Endothelial cell of umbilical vein (primary cell): Measurements from ENCODE around the gene P2RY6. TPM values are rescaled to one million over a fixed set of nuclear protein-coding genes. Genes with fewer than 3 reads are reported as not detected.

Experiments
- BruUV-seq: library from RNA; stranded (reverse); fragments of 400-500 nt; replicated peaks from 2 replicates; lab custom pipeline; 2021; lab: Mats Ljungman, UMichigan
- CTCF ChIA-PET: fragments of 300-600, 350-600 bp; sonication (Branson Sonifier 250); formaldehyde crosslinking; loops from one replicate; lab custom pipeline; 2021; ENCODE audit warnings: antibody characterized with exemption, inconsistent platforms; lab: Charles Lee
- POLR2A ChIA-PET: fragments of 300-600, 350-600 bp; sonication (Branson Sonifier 250); formaldehyde crosslinking; loops from one replicate; lab custom pipeline; 2021; ENCODE audit warnings: antibody characterized with exemption, inconsistent platforms; lab: Charles Lee
- DNase-seq: peaks from one replicate; pipeline ENCODE4 v3.0.0-alpha.2; 2011; ENCODE audit warnings: low read depth, low spot score
- FAIRE-seq: peaks from 2 replicates; lab custom pipeline; 2011; peaks lifted over from hg19 to GRCh38; lab: Jason Lieb, UNC
- H2AFZ ChIP-seq: 2 replicates; pipeline ENCODE4 v1.6.0; 2012; ENCODE audit warnings: low read depth, low read length, control low read depth, inconsistent platforms
- H3K27ac ChIP-seq: 2 replicates; pipeline ENCODE4 v1.5.1; 2011; ENCODE audit warnings: low read depth, mild to moderate bottlenecking, control low read depth, low read length, moderate library complexity; ENCODE audit not compliant: insufficient read depth
- H3K27me3 ChIP-seq, 2 experiments: 2 replicates each; pipeline versions ENCODE4 v1.6.0 to v1.6.1; 2011; ENCODE audit warnings: low read length in 2 of 2, mixed read lengths in 1 of 2; ENCODE audit not compliant: control insufficient read depth in 2 of 2, insufficient read depth in 2 of 2
- H3K36me3 ChIP-seq, 2 experiments: 2 replicates in 1 of 2; 3 replicates in 1 of 2; pipeline ENCODE4 v1.5.1; 2011; ENCODE audit warnings: low read length in 2 of 2, mild to moderate bottlenecking in 1 of 2, moderate library complexity in 1 of 2; ENCODE audit not compliant: control insufficient read depth in 2 of 2, insufficient read depth in 2 of 2; ENCODE audit errors: extremely low read depth in 1 of 2
- H3K4me1 ChIP-seq: 3 replicates; pipeline ENCODE4 v1.5.1; 2011; ENCODE audit warnings: mild to moderate bottlenecking, low read length; ENCODE audit not compliant: control insufficient read depth, insufficient read depth; ENCODE audit errors: extremely low read depth
- H3K4me2 ChIP-seq: 2 replicates; pipeline ENCODE4 v1.6.1; 2011; ENCODE audit warnings: low read length, control low read depth, mixed read lengths; ENCODE audit not compliant: insufficient read depth
- H3K4me3 ChIP-seq, 3 experiments: fragments of 200-600 bp in 1 of 3; sonication (generic), shearing (Covaris generic) in 1 of 3; replicated peaks in 1 of 3; 2 replicates each; pipeline ENCODE4 v1.5.1; 2011 to 2016; ENCODE audit warnings: control low read depth in 3 of 3, low read length in 3 of 3, mild to moderate bottlenecking in 2 of 3, inconsistent platforms in 1 of 3, low read depth in 1 of 3, moderate library complexity in 1 of 3; ENCODE audit not compliant: insufficient read depth in 1 of 3
- H3K79me2 ChIP-seq: 2 replicates; pipeline ENCODE4 v1.6.0; 2012; ENCODE audit warnings: low read length, inconsistent platforms; ENCODE audit not compliant: control insufficient read depth, insufficient read depth
- H3K9ac ChIP-seq: replicated peaks from 2 replicates; pipeline ENCODE3; 2011; ENCODE audit warnings: low read length, control low read depth; ENCODE audit not compliant: insufficient read depth; ENCODE audit errors: extremely low read depth
- H3K9me1 ChIP-seq: replicated peaks from 3 replicates; pipeline ENCODE4 v1.6.0; 2011; ENCODE audit warnings: mild to moderate bottlenecking, low read length; ENCODE audit not compliant: control insufficient read depth, insufficient read depth; ENCODE audit errors: extremely low read depth
- H3K9me3 ChIP-seq: replicated peaks from 2 replicates; pipeline ENCODE4 v1.5.1; 2012; ENCODE audit warnings: low read length, inconsistent platforms; ENCODE audit not compliant: control insufficient read depth, insufficient read depth
- H4K20me1 ChIP-seq: replicated peaks from 2 replicates; pipeline ENCODE3; 2011; ENCODE audit warnings: mild to moderate bottlenecking, low read length; ENCODE audit not compliant: control insufficient read depth, insufficient read depth; ENCODE audit errors: extremely low read depth
- EZH2 ChIP-seq: IDR thresholded peaks from 2 replicates; pipeline ENCODE4 v1.6.1; 2012; ENCODE audit warnings: borderline replicate concordance, low read depth, mild to moderate bottlenecking, moderate library complexity, low read length, inconsistent platforms; ENCODE audit not compliant: severe bottlenecking
- FOS ChIP-seq: IDR thresholded peaks from 2 replicates; pipeline ENCODE4 v1.6.1; 2011; ENCODE audit warnings: mild to moderate bottlenecking, low read length, moderate library complexity, borderline replicate concordance; ENCODE audit not compliant: insufficient read depth
- GATA2 ChIP-seq: IDR thresholded peaks from 2 replicates; pipeline ENCODE4 v1.7.0; 2011; ENCODE audit warnings: low read depth, mild to moderate bottlenecking, moderate library complexity, mixed read lengths, low read length; ENCODE audit not compliant: insufficient read length, insufficient read depth
- JUN ChIP-seq: IDR thresholded peaks from 2 replicates; pipeline ENCODE4 v1.6.1; 2011; ENCODE audit warnings: borderline replicate concordance, low read depth; ENCODE audit not compliant: insufficient read length, insufficient read depth
- MYC ChIP-seq: IDR thresholded peaks from one replicate; pipeline ENCODE4 v1.6.1; 2011; ENCODE audit warnings: mild to moderate bottlenecking, low read depth, low read length
- POLR2A ChIP-seq: IDR thresholded peaks from 2 replicates; pipeline ENCODE4 v1.6.1; 2012; ENCODE audit warnings: low read depth, mild to moderate bottlenecking, control low read depth, low read length
- POLR2AphosphoS5 ChIP-seq: IDR thresholded peaks from 2 replicates; pipeline ENCODE4 v1.6.1; 2012; ENCODE audit warnings: low read depth, mild to moderate bottlenecking, control low read depth, low read length, moderate library complexity; ENCODE audit not compliant: insufficient read depth
- dilution Hi-C: fragments of 300-500 bp; cut with MboI; formaldehyde crosslinking; loops from one replicate; pipeline ENCODE4 v1.15.0; 2019; ENCODE audit warnings: low sequenced_read_pairs; ENCODE audit not compliant: extremely low pct_ligation_motif_present
- intact Hi-C: fragments of 100-400 bp; cut with micrococcal nuclease; formaldehyde crosslinking; loops from one replicate; pipeline ENCODE4 v1.10.0; 2022
- polyA plus RNA-seq, 4 experiments: library from polyadenylated mRNA; depleted of rRNA in 3 of 4; stranded (reverse) in 3 of 4; unstranded in 1 of 4; fragments of >200 nt; gene quantifications; 2 replicates each; pipeline versions ENCODE4 v1.2.1 to v1.2.3, GENCODE V29; 2011 to 2012; ENCODE audit warnings: missing spikeins in 1 of 4
- total RNA-seq: library from RNA; stranded (reverse); gene quantifications from 2 replicates; pipeline ENCODE4 v1.2.3, GENCODE V29; 2021
- TF ChIP-seq, protein P1 (sequence below): IDR thresholded peaks from 2 replicates; pipeline ENCODE4 v1.6.1; 2011; ENCODE audit not compliant: insufficient read depth, insufficient read length
- TF ChIP-seq, protein P2 (sequence below), 2 donors: IDR thresholded peaks; 1 replicate in 1 of 2; 2 replicates in 1 of 2; pipeline ENCODE4 v1.5.1; 2011; ENCODE audit warnings: low read length in 2 of 2, mild to moderate bottlenecking in 2 of 2, moderate library complexity in 2 of 2, control low read depth in 1 of 2, inconsistent platforms in 1 of 2, low read depth in 1 of 2; ENCODE audit not compliant: insufficient read depth in 1 of 2; ENCODE audit errors: extremely low read depth in 1 of 2

Gene P2RY6
- total and polyA plus RNA-seq, 2 donors (not counting 3 experiments of a cell fraction or from before 2014, with no cell fraction given): 0.47 TPM; not detected in 1

DNA sequence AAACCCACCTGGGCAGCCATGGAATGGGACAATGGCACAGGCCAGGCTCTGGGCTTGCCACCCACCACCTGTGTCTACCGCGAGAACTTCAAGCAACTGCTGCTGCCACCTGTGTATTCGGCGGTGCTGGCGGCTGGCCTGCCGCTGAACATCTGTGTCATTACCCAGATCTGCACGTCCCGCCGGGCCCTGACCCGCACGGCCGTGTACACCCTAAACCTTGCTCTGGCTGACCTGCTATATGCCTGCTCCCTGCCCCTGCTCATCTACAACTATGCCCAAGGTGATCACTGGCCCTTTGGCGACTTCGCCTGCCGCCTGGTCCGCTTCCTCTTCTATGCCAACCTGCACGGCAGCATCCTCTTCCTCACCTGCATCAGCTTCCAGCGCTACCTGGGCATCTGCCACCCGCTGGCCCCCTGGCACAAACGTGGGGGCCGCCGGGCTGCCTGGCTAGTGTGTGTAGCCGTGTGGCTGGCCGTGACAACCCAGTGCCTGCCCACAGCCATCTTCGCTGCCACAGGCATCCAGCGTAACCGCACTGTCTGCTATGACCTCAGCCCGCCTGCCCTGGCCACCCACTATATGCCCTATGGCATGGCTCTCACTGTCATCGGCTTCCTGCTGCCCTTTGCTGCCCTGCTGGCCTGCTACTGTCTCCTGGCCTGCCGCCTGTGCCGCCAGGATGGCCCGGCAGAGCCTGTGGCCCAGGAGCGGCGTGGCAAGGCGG lies 24.5 kb downstream of the P2RY6 start:
- BruUV-seq: no TSS peak
- no peak overlapping the region for H2AFZ ChIP-seq
- ChIA-PET CTCF (interaction anchor here (1.5 to 8.1 kb wide), 4 partner anchors 7 to 97 kb away, joined by 3 to 89 read pairs (median 13); no protein-coding TSS in a partner anchor), POLR2A (no interaction called here)
- intact Hi-C loops: no loop called here
- H3K36me3 ChIP-seq: no peaks in the 10 kb centered on the region
- TF ChIP-seq EZH2 (no peak), MYC (no peak), GATA2 (no peak), POLR2A (no peak), POLR2AphosphoS5 (no peak), JUN (no peak), FOS (no peak)
- TF ChIP-seq, protein P1, sequence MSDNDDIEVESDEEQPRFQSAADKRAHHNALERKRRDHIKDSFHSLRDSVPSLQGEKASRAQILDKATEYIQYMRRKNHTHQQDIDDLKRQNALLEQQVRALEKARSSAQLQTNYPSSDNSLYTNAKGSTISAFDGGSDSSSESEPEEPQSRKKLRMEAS: no peak
- TF ChIP-seq, protein P2, sequence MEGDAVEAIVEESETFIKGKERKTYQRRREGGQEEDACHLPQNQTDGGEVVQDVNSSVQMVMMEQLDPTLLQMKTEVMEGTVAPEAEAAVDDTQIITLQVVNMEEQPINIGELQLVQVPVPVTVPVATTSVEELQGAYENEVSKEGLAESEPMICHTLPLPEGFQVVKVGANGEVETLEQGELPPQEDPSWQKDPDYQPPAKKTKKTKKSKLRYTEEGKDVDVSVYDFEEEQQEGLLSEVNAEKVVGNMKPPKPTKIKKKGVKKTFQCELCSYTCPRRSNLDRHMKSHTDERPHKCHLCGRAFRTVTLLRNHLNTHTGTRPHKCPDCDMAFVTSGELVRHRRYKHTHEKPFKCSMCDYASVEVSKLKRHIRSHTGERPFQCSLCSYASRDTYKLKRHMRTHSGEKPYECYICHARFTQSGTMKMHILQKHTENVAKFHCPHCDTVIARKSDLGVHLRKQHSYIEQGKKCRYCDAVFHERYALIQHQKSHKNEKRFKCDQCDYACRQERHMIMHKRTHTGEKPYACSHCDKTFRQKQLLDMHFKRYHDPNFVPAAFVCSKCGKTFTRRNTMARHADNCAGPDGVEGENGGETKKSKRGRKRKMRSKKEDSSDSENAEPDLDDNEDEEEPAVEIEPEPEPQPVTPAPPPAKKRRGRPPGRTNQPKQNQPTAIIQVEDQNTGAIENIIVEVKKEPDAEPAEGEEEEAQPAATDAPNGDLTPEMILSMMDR (IDR thresholded peaks at IDR 0.05; ENCODE audit: extremely low read depth in 1 of 2, insufficient read depth in 1 of 2, low read depth in 1 of 2, low read length in 2 of 2): no peak
- no peak for DNase-seq
- no peaks in the 10 kb centered on the region for H4K20me1 ChIP-seq
- H3K27me3 ChIP-seq: no peaks in the 10 kb centered on the region
- H3K79me2 ChIP-seq: no peaks in the 10 kb centered on the region
- peaks cover 2% of the 10 kb centered on the region for H3K4me1 ChIP-seq
- H3K9me3 ChIP-seq: no peaks in the 10 kb centered on the region
- H3K9me1 ChIP-seq: no peaks in the 10 kb centered on the region
- H3K4me3 ChIP-seq: no peak overlapping the region
- H3K9ac ChIP-seq: no peak overlapping the region
- dilution Hi-C loops: no loop called here
- H3K4me2 ChIP-seq: no peak overlapping the region
- no peak for FAIRE-seq
- no peak overlapping the region for H3K27ac ChIP-seq
